Activated CD8-positive, alpha-beta memory T cell treated with anti-CD3 and anti-CD28 coated beads, Interleukin-2, amount 50 U/mL, for 4 hours (primary cell): ENCODE data around the gene TEAD1.

Experiments used
- DNase-seq: peaks from one replicate; pipeline ENCODE4 v3.0.0-alpha.2; 2020

TEAD1 gene

GRCh38 chr11:12768726-12769673 is 94.8 kb downstream of the TEAD1 start:
- DNase-seq, result no peak

GRCh38 chr11:12769834-12770345 is 95.7 kb downstream of the TEAD1 start:
- no peak for DNase-seq

- DNase-seq, result no peak
These were observed 96.2 kb downstream of the TEAD1 start for GRCh38 chr11:12770435-12770834.

GRCh38 chr11:12770966-12771597 is 96.9 kb downstream of the TEAD1 start:
- DNase-seq, result no peak

- DNase-seq, result no peak
These were observed 97.7 kb downstream of the TEAD1 start for GRCh38 chr11:12771875-12772274.

GRCh38 chr11:12772324-12772723 is 98.1 kb downstream of the TEAD1 start:
- no peak for DNase-seq

- no peak for DNase-seq
These were observed 99.4 kb downstream of the TEAD1 start for GRCh38 chr11:12773591-12773990.

- DNase-seq, result no peak
These were observed 101.7 kb downstream of the TEAD1 start for GRCh38 chr11:12775955-12776354.

GRCh38 chr11:12777208-12777874 is 103.1 kb downstream of the TEAD1 start:
- DNase-seq, result no peak

GRCh38 chr11:12778240-12778905 is 104.2 kb downstream of the TEAD1 start:
- DNase-seq, result no peak

GRCh38 chr11:12783765-12784164 is 109.5 kb downstream of the TEAD1 start:
- DNase-seq, result no peak

- no peak for DNase-seq
These were observed 110.2 kb downstream of the TEAD1 start for GRCh38 chr11:12784445-12784844.

GRCh38 chr11:12784987-12785386 is 110.8 kb downstream of the TEAD1 start:
- DNase-seq, result no peak

- no peak for DNase-seq
These were observed 111.7 kb downstream of the TEAD1 start for GRCh38 chr11:12785901-12786300.

- no peak for DNase-seq
These were observed 112.2 kb downstream of the TEAD1 start for GRCh38 chr11:12786450-12786849.

GRCh38 chr11:12786891-12787290 is 112.7 kb downstream of the TEAD1 start:
- DNase-seq, result no peak

- DNase-seq, result no peak
These were observed 113.6 kb downstream of the TEAD1 start for GRCh38 chr11:12787847-12788246.

- no peak for DNase-seq
These were observed 114.8 kb downstream of the TEAD1 start for GRCh38 chr11:12789054-12789453.

- DNase-seq, result no peak
These were observed 115.5 kb downstream of the TEAD1 start for GRCh38 chr11:12789596-12790215.

GRCh38 chr11:12790861-12791616 is 116.8 kb downstream of the TEAD1 start:
- DNase-seq, result no peak

GRCh38 chr11:12792018-12792417 is 117.8 kb downstream of the TEAD1 start:
- no peak for DNase-seq

- DNase-seq, result no peak
These were observed 118.4 kb downstream of the TEAD1 start for GRCh38 chr11:12792590-12792989.
